ENCODE measurements around the gene CSTF3. TPM values are rescaled to one million over a fixed set of nuclear protein-coding genes. Genes with fewer than 3 reads are reported as not detected.

CSTF3 gene

Small RNAs within 50 kb of the gene (small RNA-seq; reads per million reads assigned to genes)
- gene RF00019 (ENCODE audit: insufficient read depth) = not detected
